EL (cell line): ENCODE results near the gene MAB21L2.

ENCODE experiments used
- DNase-seq: peaks from one replicate; pipeline ENCODE4 v3.0.0-alpha.2; 2016

MAB21L2 gene

GRCh38 chr4:150624055-150624454, 42.1 kb downstream of the MAB21L2 start:
- no peak for DNase-seq

- DNase-seq, result no peak
Observed at GRCh38 chr4:150625033-150625432, 43.1 kb downstream of the MAB21L2 start.

GRCh38 chr4:150628073-150628472, 46.1 kb downstream of the MAB21L2 start:
- no peak for DNase-seq

- DNase-seq, result no peak
Observed at GRCh38 chr4:150632639-150633038, 50.7 kb downstream of the MAB21L2 start.
